Loucy (cell line): ENCODE data around the gene GALM.

ENCODE experiments used
- H2AFZ ChIP-seq: fragments of 200-600 bp; sonication (generic); 2 replicates; pipeline ENCODE4 v1.6.0; 2016; ENCODE audit warnings: antibody characterized with exemption, mild to moderate bottlenecking, low read length, moderate library complexity
- H3F3A ChIP-seq: fragments of 200-600 bp; 2 replicates; pipeline ENCODE4 v1.6.0; 2016; ENCODE audit warnings: antibody characterized with exemption, low read depth, mild to moderate bottlenecking
- H3K27me3 ChIP-seq: fragments of 200-600 bp; sonication (generic); 2 replicates; pipeline ENCODE4 v1.6.1; 2014; ENCODE audit warnings: low read length, mild to moderate bottlenecking; ENCODE audit not compliant: insufficient read depth, poor library complexity, severe bottlenecking
- H3K36me3 ChIP-seq: fragments of 200-600 bp; sonication (generic); 2 replicates; pipeline ENCODE4 v1.6.1; 2016; ENCODE audit warnings: low read length; ENCODE audit not compliant: insufficient read depth
- H3K4me1 ChIP-seq: fragments of 200-600 bp; sonication (generic); 2 replicates; pipeline ENCODE4 v1.5.1; 2014; ENCODE audit warnings: low read length, mild to moderate bottlenecking; ENCODE audit not compliant: insufficient read depth, poor library complexity, severe bottlenecking
- H3K4me2 ChIP-seq: fragments of 200-600 bp; sonication (generic); 2 replicates; pipeline ENCODE4 v1.6.0; 2014; ENCODE audit warnings: antibody characterized with exemption, low read length, low read depth, mild to moderate bottlenecking; ENCODE audit not compliant: poor library complexity, severe bottlenecking
- H3K4me3 ChIP-seq: fragments of 200-600 bp; sonication (generic); 2 replicates; pipeline ENCODE4 v1.5.1; 2014; ENCODE audit warnings: low read length, mild to moderate bottlenecking, mixed read lengths; ENCODE audit not compliant: poor library complexity, severe bottlenecking
- H3K79me2 ChIP-seq: fragments of 200-600 bp; sonication (generic); 2 replicates; pipeline ENCODE4 v1.6.1; 2014; ENCODE audit warnings: low read length; ENCODE audit not compliant: insufficient read depth
- H3K9ac ChIP-seq: fragments of 200-600 bp; sonication (generic); 2 replicates; pipeline ENCODE4 v1.6.0; 2014; ENCODE audit warnings: mild to moderate bottlenecking, low read depth, low read length, moderate library complexity; ENCODE audit not compliant: poor library complexity, severe bottlenecking
- H3K9me2 ChIP-seq: fragments of 200-600 bp; sonication (generic); replicated peaks from 2 replicates; pipeline ENCODE4 v1.6.1; 2016; ENCODE audit warnings: low read depth, low read length, mixed read lengths
- H3K9me3 ChIP-seq: fragments of 200-600 bp; sonication (generic); 2 replicates; pipeline ENCODE4 v1.6.1; 2014; ENCODE audit warnings: mild to moderate bottlenecking, antibody characterized with exemption, low read length, low read depth; ENCODE audit not compliant: insufficient read depth
- H4K20me1 ChIP-seq: fragments of 200-600 bp; sonication (generic); 2 replicates; pipeline ENCODE4 v1.6.0; 2014; ENCODE audit warnings: antibody characterized with exemption, low read length, mild to moderate bottlenecking; ENCODE audit not compliant: insufficient read depth, poor library complexity, severe bottlenecking
- CTCF ChIP-seq: fragments of 200-600 bp; sonication (generic); conservative IDR thresholded peaks from 2 replicates; pipeline ENCODE4 v1.5.1; 2014; ENCODE audit warnings: mild to moderate bottlenecking, antibody characterized with exemption, low read length
- EZH2phosphoT487 ChIP-seq: fragments of 200-600 bp; IDR thresholded peaks from 2 replicates; pipeline ENCODE4 v1.6.1; 2018; ENCODE audit warnings: antibody characterized with exemption, mild to moderate bottlenecking, moderate library complexity, borderline replicate concordance

The GALM gene

GRCh38 chr2:38631976-38632375 lies 33.9 kb upstream of the GALM start:
- Histone ChIP-seq H3K4me2 (no peak overlapping the region), H3K36me3 (no peaks in the 10 kb centered on the region), H4K20me1 (no peaks in the 10 kb centered on the region), H3K27me3 (no peaks in the 10 kb centered on the region), H3K9me3 (peaks cover 5% of the 10 kb centered on the region; the same call in 1 of the 2 replicates), H3K4me1 (peaks cover 28% of the 10 kb centered on the region), H3K4me3 (no peak overlapping the region), H3K79me2 (no peaks in the 10 kb centered on the region), H2AFZ (no peak overlapping the region), H3K9me2 (no peaks in the 10 kb centered on the region), H3F3A (peaks cover 5% of the 10 kb centered on the region; the same call in 1 of the 2 replicates), H3K9ac (no peak overlapping the region)
- TF ChIP-seq EZH2phosphoT487 (no peak), CTCF (no peak)

GRCh38 chr2:38632980-38633379 lies 32.9 kb upstream of the GALM start:
- TF ChIP-seq CTCF = no peak
- no peak for TF ChIP-seq EZH2phosphoT487
- Histone ChIP-seq H3K79me2 (no peaks in the 10 kb centered on the region), H3K36me3 (no peaks in the 10 kb centered on the region), H4K20me1 (no peaks in the 10 kb centered on the region), H3K4me3 (no peak overlapping the region), H3F3A (peaks cover 5% of the 10 kb centered on the region; the same call in 1 of the 2 replicates), H3K4me1 (peaks cover 18% of the 10 kb centered on the region), H3K4me2 (no peak overlapping the region), H3K9ac (no peak overlapping the region), H3K27me3 (no peaks in the 10 kb centered on the region), H2AFZ (no peak overlapping the region), H3K9me3 (peaks cover 5% of the 10 kb centered on the region; the same call in 1 of the 2 replicates), H3K9me2 (no peaks in the 10 kb centered on the region)

- no peaks in the 10 kb centered on the region for H4K20me1 ChIP-seq
- H3F3A ChIP-seq = peaks cover 5% of the 10 kb centered on the region; the same call in 1 of the 2 replicates
- no peaks in the 10 kb centered on the region for H3K27me3 ChIP-seq
- H3K79me2 ChIP-seq = no peaks in the 10 kb centered on the region
- H3K4me3 ChIP-seq = no peak overlapping the region
- H3K9me3 ChIP-seq = peaks cover 5% of the 10 kb centered on the region; the same call in 1 of the 2 replicates
- H3K4me1 ChIP-seq = peaks cover 18% of the 10 kb centered on the region
- TF ChIP-seq CTCF = no peak
- TF ChIP-seq EZH2phosphoT487 = no peak
- no peaks in the 10 kb centered on the region for H3K9me2 ChIP-seq
- H3K4me2 ChIP-seq = peak overlapping the region; percentile 55
- H3K36me3 ChIP-seq = no peaks in the 10 kb centered on the region
- no peak overlapping the region for H3K9ac ChIP-seq
- H2AFZ ChIP-seq = no peak overlapping the region
Observed at GRCh38 chr2:38633895-38634294, 32.0 kb upstream of the GALM start.
